Measurements from ENCODE around the gene HS1BP3. TPM values are rescaled to one million over a fixed set of nuclear protein-coding genes. Genes with fewer than 3 reads are reported as not detected.

The HS1BP3 gene
- polyA plus RNA-seq, 10 donors: 6.5 to 10.1 (median 8.6) TPM

GRCh38 chr2:20633001-20633400 lies 17.9 kb downstream of the HS1BP3 start:
- DNase-seq: no peak

GRCh38 chr2:20632446-20632990 lies 18.4 kb downstream of the HS1BP3 start:
- no peak for DNase-seq

- DNase-seq: no peak
These were observed 19.1 kb downstream of the HS1BP3 start for GRCh38 chr2:20631617-20632307.

- DNase-seq: no peak
These were observed 19.9 kb downstream of the HS1BP3 start for GRCh38 chr2:20630967-20631366.

- DNase-seq: no peak
These were observed 21.2 kb downstream of the HS1BP3 start for GRCh38 chr2:20629581-20630171.

- no peak for DNase-seq
These were observed 21.7 kb downstream of the HS1BP3 start for GRCh38 chr2:20629181-20629580.

- DNase-seq: no peak
These were observed 23.1 kb downstream of the HS1BP3 start for GRCh38 chr2:20627712-20628380.

GRCh38 chr2:20626698-20627513 lies 24.0 kb downstream of the HS1BP3 start:
- peak in 1 of 3 donors; percentile 20 for DNase-seq

GRCh38 chr2:20626392-20626697 lies 24.6 kb downstream of the HS1BP3 start:
- no peak for DNase-seq

- peak in 1 of 3 donors; percentile 49 for DNase-seq
These were observed 25.2 kb downstream of the HS1BP3 start for GRCh38 chr2:20625491-20626391.

- DNase-seq: peak in 1 of 3 donors; percentile 10
These were observed 25.9 kb downstream of the HS1BP3 start for GRCh38 chr2:20624884-20625485.

GRCh38 chr2:20624156-20624883 lies 26.6 kb downstream of the HS1BP3 start:
- no peak for DNase-seq

- no peak for DNase-seq
These were observed 27.1 kb downstream of the HS1BP3 start for GRCh38 chr2:20623741-20624155.

GRCh38 chr2:20623241-20623640 lies 27.7 kb downstream of the HS1BP3 start:
- no peak for DNase-seq

GRCh38 chr2:20622731-20623130 lies 28.2 kb downstream of the HS1BP3 start:
- DNase-seq: peak in 1 of 3 donors; percentile 53

- DNase-seq: no peak
These were observed 28.6 kb downstream of the HS1BP3 start for GRCh38 chr2:20622296-20622686.

GRCh38 chr2:20621366-20622295 lies 29.3 kb downstream of the HS1BP3 start:
- peak in 1 of 3 donors; percentile 20 for DNase-seq

- DNase-seq: no peak
These were observed 30.1 kb downstream of the HS1BP3 start for GRCh38 chr2:20620696-20621365.
